Astrocyte (in vitro differentiated cells and primary cell): ENCODE measurements around the gene AFG1L. TPM values are rescaled to one million over a fixed set of nuclear protein-coding genes. Genes with fewer than 3 reads are reported as not detected.
A peak's percentile ranks its signal among the peaks of the same experiment; 100 is the strongest.

Source experiments
- DNase-seq: peaks from one replicate; pipeline ENCODE4 v3.0.0-alpha.2; 2010; ENCODE audit warnings: low read depth
- FAIRE-seq: peaks from 2 replicates; lab custom pipeline; 2011; peaks lifted over from hg19 to GRCh38; lab: Jason Lieb, UNC
- H2AFZ ChIP-seq: 2 replicates; pipeline ENCODE4 v1.6.0; 2012; ENCODE audit warnings: low read depth, low read length, inconsistent platforms
- H3K27ac ChIP-seq: 2 replicates; pipeline ENCODE4 v1.5.1; 2011; ENCODE audit warnings: low read depth, low read length, inconsistent platforms
- H3K27me3 ChIP-seq: 2 replicates; pipeline ENCODE4 v1.6.0; 2011; ENCODE audit warnings: low read length, inconsistent platforms; ENCODE audit not compliant: insufficient read depth
- H3K36me3 ChIP-seq: 2 replicates; pipeline ENCODE4 v1.5.1; 2011; ENCODE audit warnings: low read length, inconsistent platforms; ENCODE audit not compliant: insufficient read depth
- H3K4me1 ChIP-seq: 2 replicates; pipeline ENCODE4 v1.5.1; 2011; ENCODE audit warnings: low read length, inconsistent platforms; ENCODE audit not compliant: insufficient read depth
- H3K4me2 ChIP-seq: 2 replicates; pipeline ENCODE4 v1.6.0; 2012; ENCODE audit warnings: low read length, inconsistent platforms
- H3K4me3 ChIP-seq: 2 replicates; pipeline ENCODE4 v1.5.1; 2011; ENCODE audit warnings: low read depth, mild to moderate bottlenecking, low read length, inconsistent platforms; ENCODE audit not compliant: insufficient read depth
- H3K79me2 ChIP-seq: 2 replicates; pipeline ENCODE4 v1.6.0; 2012; ENCODE audit warnings: mild to moderate bottlenecking, low read length, inconsistent platforms; ENCODE audit not compliant: insufficient read depth
- H3K9ac ChIP-seq: 2 replicates; pipeline ENCODE4 v1.6.0; 2012; ENCODE audit warnings: mild to moderate bottlenecking, low read length, inconsistent platforms
- H3K9me3 ChIP-seq: 2 replicates; pipeline ENCODE4 v1.5.1; 2012; ENCODE audit warnings: low read depth, mild to moderate bottlenecking, low read length, inconsistent platforms; ENCODE audit not compliant: insufficient read depth
- H4K20me1 ChIP-seq: 2 replicates; pipeline ENCODE4 v1.6.0; 2012; ENCODE audit warnings: low read length, inconsistent platforms; ENCODE audit not compliant: insufficient read depth
- H3K27ac Mint-ChIP-seq: one replicate; pipeline ENCODE4 v1.8.0; 2021; ENCODE audit warnings: mild to moderate bottlenecking, mixed read lengths; ENCODE audit not compliant: unreplicated experiment
- H3K27me3 Mint-ChIP-seq: one replicate; pipeline ENCODE4 v1.8.0; 2021; ENCODE audit warnings: low read depth, mixed read lengths; ENCODE audit not compliant: unreplicated experiment
- H3K36me3 Mint-ChIP-seq: one replicate; pipeline ENCODE4 v1.8.0; 2021; ENCODE audit warnings: low read depth, mixed read lengths; ENCODE audit not compliant: unreplicated experiment
- H3K4me1 Mint-ChIP-seq: one replicate; pipeline ENCODE4 v1.8.0; 2021; ENCODE audit warnings: low read depth, mixed read lengths; ENCODE audit not compliant: unreplicated experiment
- H3K4me3 Mint-ChIP-seq: one replicate; pipeline ENCODE4 v1.8.0; 2021; ENCODE audit warnings: mild to moderate bottlenecking, moderate library complexity, mixed read lengths; ENCODE audit not compliant: unreplicated experiment
- H3K9me3 Mint-ChIP-seq: one replicate; pipeline ENCODE4 v1.8.0; 2021; ENCODE audit warnings: mild to moderate bottlenecking, mixed read lengths; ENCODE audit not compliant: unreplicated experiment
- EZH2 ChIP-seq: IDR thresholded peaks from 2 replicates; pipeline ENCODE4 v1.6.1; 2012; ENCODE audit warnings: mild to moderate bottlenecking, low read length, inconsistent platforms; ENCODE audit not compliant: insufficient read depth
- total RNA-seq: library from RNA; stranded (reverse); gene quantifications from 2 replicates; pipeline ENCODE4 v1.2.1, GENCODE V29; 2021
- TF ChIP-seq, protein P1 (sequence below): IDR thresholded peaks from 2 replicates; pipeline ENCODE4 v1.5.1; 2011; ENCODE audit warnings: low read depth, mild to moderate bottlenecking, inconsistent platforms, low read length, moderate library complexity; ENCODE audit not compliant: insufficient read depth

Gene AFG1L
- total RNA-seq, 1 donor from 2014 or later: 7.9 TPM

- H3K36me3 Mint-ChIP-seq: no peaks in the 10 kb centered on the region
- Histone ChIP-seq H3K27ac (no peak overlapping the region), H3K9ac (no peak overlapping the region), H3K27me3 (no peaks in the 10 kb centered on the region), H3K4me1 (peaks cover 5% of the 10 kb centered on the region), H3K4me3 (no peak overlapping the region), H3K36me3 (no peaks in the 10 kb centered on the region), H2AFZ (no peak overlapping the region), H4K20me1 (no peaks in the 10 kb centered on the region), H3K9me3 (no peaks in the 10 kb centered on the region), H3K79me2 (no peaks in the 10 kb centered on the region), H3K4me2 (no peak overlapping the region)
- no peak for DNase-seq
- TF ChIP-seq, protein P1, sequence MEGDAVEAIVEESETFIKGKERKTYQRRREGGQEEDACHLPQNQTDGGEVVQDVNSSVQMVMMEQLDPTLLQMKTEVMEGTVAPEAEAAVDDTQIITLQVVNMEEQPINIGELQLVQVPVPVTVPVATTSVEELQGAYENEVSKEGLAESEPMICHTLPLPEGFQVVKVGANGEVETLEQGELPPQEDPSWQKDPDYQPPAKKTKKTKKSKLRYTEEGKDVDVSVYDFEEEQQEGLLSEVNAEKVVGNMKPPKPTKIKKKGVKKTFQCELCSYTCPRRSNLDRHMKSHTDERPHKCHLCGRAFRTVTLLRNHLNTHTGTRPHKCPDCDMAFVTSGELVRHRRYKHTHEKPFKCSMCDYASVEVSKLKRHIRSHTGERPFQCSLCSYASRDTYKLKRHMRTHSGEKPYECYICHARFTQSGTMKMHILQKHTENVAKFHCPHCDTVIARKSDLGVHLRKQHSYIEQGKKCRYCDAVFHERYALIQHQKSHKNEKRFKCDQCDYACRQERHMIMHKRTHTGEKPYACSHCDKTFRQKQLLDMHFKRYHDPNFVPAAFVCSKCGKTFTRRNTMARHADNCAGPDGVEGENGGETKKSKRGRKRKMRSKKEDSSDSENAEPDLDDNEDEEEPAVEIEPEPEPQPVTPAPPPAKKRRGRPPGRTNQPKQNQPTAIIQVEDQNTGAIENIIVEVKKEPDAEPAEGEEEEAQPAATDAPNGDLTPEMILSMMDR: no peak
- TF ChIP-seq EZH2: no peak
- no peaks in the 10 kb centered on the region for H3K9me3 Mint-ChIP-seq
- FAIRE-seq: no peak
- H3K4me3 Mint-ChIP-seq: no peak overlapping the region
- peaks cover 28% of the 10 kb centered on the region for H3K4me1 Mint-ChIP-seq
- H3K27ac Mint-ChIP-seq: peak overlapping the region; percentile 49
- no peaks in the 10 kb centered on the region for H3K27me3 Mint-ChIP-seq
Measured at GRCh38 chr6:108464418-108465097, 169.7 kb downstream of the AFG1L start.

- H3K4me3 ChIP-seq: no peak overlapping the region
- no peaks in the 10 kb centered on the region for H3K27me3 Mint-ChIP-seq
- H3K36me3 Mint-ChIP-seq: no peaks in the 10 kb centered on the region
- H3K4me1 ChIP-seq: peaks cover 5% of the 10 kb centered on the region
- no peak for TF ChIP-seq EZH2
- TF ChIP-seq, protein P1: no peak
- H3K9me3 ChIP-seq: no peaks in the 10 kb centered on the region
- FAIRE-seq (no peak), DNase-seq (no peak)
- H3K27me3 ChIP-seq: no peaks in the 10 kb centered on the region
- no peak overlapping the region for H3K9ac ChIP-seq
- no peaks in the 10 kb centered on the region for H3K9me3 Mint-ChIP-seq
- H3K4me2 ChIP-seq: no peak overlapping the region
- peaks cover 29% of the 10 kb centered on the region for H3K4me1 Mint-ChIP-seq
- no peaks in the 10 kb centered on the region for H4K20me1 ChIP-seq
- no peak overlapping the region for H2AFZ ChIP-seq
- no peaks in the 10 kb centered on the region for H3K36me3 ChIP-seq
- no peaks in the 10 kb centered on the region for H3K79me2 ChIP-seq
- no peak overlapping the region for H3K4me3 Mint-ChIP-seq
- peak overlapping the region; percentile 49 for H3K27ac Mint-ChIP-seq
- no peak overlapping the region for H3K27ac ChIP-seq
Measured at GRCh38 chr6:108465098-108465495, 170.2 kb downstream of the AFG1L start.

- no peak for FAIRE-seq
- H3K27ac Mint-ChIP-seq: no peak overlapping the region
Measured at GRCh38 chr6:108468346-108468745, 173.5 kb downstream of the AFG1L start.

More at GRCh38 chr6:108468346-108468745, 173.5 kb downstream of the AFG1L start:
- Histone ChIP-seq H3K27ac (no peak overlapping the region), H3K27me3 (no peaks in the 10 kb centered on the region), H4K20me1 (no peaks in the 10 kb centered on the region), H3K79me2 (no peaks in the 10 kb centered on the region), H3K4me2 (no peak overlapping the region), H3K4me3 (no peak overlapping the region), H3K4me1 (peaks cover 5% of the 10 kb centered on the region), H2AFZ (no peak overlapping the region), H3K9me3 (no peaks in the 10 kb centered on the region), H3K9ac (no peak overlapping the region), H3K36me3 (no peaks in the 10 kb centered on the region)
- H3K9me3 Mint-ChIP-seq: no peaks in the 10 kb centered on the region
- no peak overlapping the region for H3K4me3 Mint-ChIP-seq
- TF ChIP-seq EZH2: no peak
- TF ChIP-seq, protein P1: no peak
- no peaks in the 10 kb centered on the region for H3K36me3 Mint-ChIP-seq
- H3K4me1 Mint-ChIP-seq: peaks cover 21% of the 10 kb centered on the region
- H3K27me3 Mint-ChIP-seq: no peaks in the 10 kb centered on the region
- DNase-seq: no peak
